ENCODE data around the gene PLCB2. TPM values are rescaled to one million over a fixed set of nuclear protein-coding genes. Genes with fewer than 3 reads are reported as not detected.
A peak's percentile ranks its signal among the peaks of the same experiment; 100 is the strongest.

PLCB2 gene
- total and polyA plus RNA-seq, 9 of the 15 experiments (the other 6 are each of a cell fraction or from before 2014, with no cell fraction given) = 0.37 to 12.3 (median 8.0) TPM

GRCh38 chr15:40310001-40310959 lies 2.5 kb upstream of the PLCB2 start:
- H3K9ac ChIP-seq (ENCODE audit: insufficient read depth in 1 of 2, low read depth in 2 of 2, low read length in 2 of 2) = no peak overlapping the region
- CTCF ChIA-PET (ENCODE audit: low intra/inter-chr PET ratio) = interaction anchor here (0.7 to 5.2 kb wide), 5 partner anchors 11 to 524 kb away, joined by 3 to 87 read pairs (median 7); partner anchors contain the start of gene ANKRD63
- DNase-seq (ENCODE audit: extremely low read depth in 1 of 4, low spot score in 3 of 4) (peak; percentile 79 to 80 (median 80)), FAIRE-seq (peak; percentile 61), ATAC-seq (peak; percentile 83)
- H3K4me2 ChIP-seq (ENCODE audit: insufficient read depth, low read length) = no peak overlapping the region
- peaks cover 0 to 25% of the 10 kb centered on the region in 2 experiments; a peak in 3 of 5 replicates for H3K27me3 ChIP-seq (ENCODE audit: control insufficient read depth in 2 of 2, insufficient read depth in 2 of 2, low read length in 2 of 2)
- no peak overlapping the region for H3K27ac ChIP-seq (ENCODE audit: extremely low read depth, low read depth, low read length)
- H3K36me3 ChIP-seq (ENCODE audit: control insufficient read depth, insufficient read depth, low read length) = no peaks in the 10 kb centered on the region
- no TSS peak for BruUV-seq (replicated peaks)
- no peaks in the 10 kb centered on the region for H3K79me2 ChIP-seq (ENCODE audit: control insufficient read depth, insufficient read depth, low read length)
- H4K20me1 ChIP-seq (replicated peaks; ENCODE audit: control insufficient read depth, insufficient read depth, low read length) = no peaks in the 10 kb centered on the region
- H3K4me1 ChIP-seq (replicated peaks in 1 of 2; ENCODE audit: control insufficient read depth in 2 of 2, insufficient read depth in 2 of 2, low read length in 2 of 2) = peaks cover 22 to 34% of the 10 kb centered on the region in 2 experiments
- no peaks in the 10 kb centered on the region for H3K9me3 ChIP-seq (replicated peaks; ENCODE audit: control insufficient read depth, insufficient read depth, low read depth, low read length)
- H3K4me3 ChIP-seq = no peak overlapping the region
- H3K9me1 ChIP-seq (ENCODE audit: control insufficient read depth, insufficient read depth, low read length) = no peaks in the 10 kb centered on the region
- intact Hi-C loops (cut with micrococcal nuclease) = loop anchor here (1.0 kb wide), 1 partner anchor 31 kb away; no protein-coding TSS in a partner anchor
- POLR2A ChIA-PET = interaction anchor here (0.7 to 2.0 kb wide), 4 partner anchors 9 to 15 kb away, joined by 3 to 10 read pairs (median 4); partner anchors contain the start of gene INAFM2
- in situ Hi-C loops (cut with MboI) = loop anchor here (5.0 kb wide), 1 partner anchor 33 kb away; no protein-coding TSS in a partner anchor
- WGBS (ENCODE audit: insufficient coverage, low coverage, missing lambda C conversion rate) = 3% methylated on average over 4 of the region's 4 CpGs
- H2AFZ ChIP-seq (ENCODE audit: low read depth, low read length) = no peak overlapping the region
- TF ChIP-seq ZKSCAN8 (CRISPR knock-in tag; IDR thresholded peaks at IDR 0.05) (no peak), HES1 (IDR thresholded peaks at IDR 0.05; ENCODE audit: low read depth) (no peak), ZNF780A (CRISPR knock-in tag; IDR thresholded peaks at IDR 0.05) (no peak), NCOR1 (IDR thresholded peaks at IDR 0.05) (no peak), BDP1 (IDR thresholded peaks at IDR 0.05; ENCODE audit: insufficient read depth, insufficient read length) (no peak), KLF6 (CRISPR knock-in tag; IDR thresholded peaks at IDR 0.05; ENCODE audit: borderline replicate concordance) (no peak), TCF3 (CRISPR knock-in tag; IDR thresholded peaks at IDR 0.05) (no peak), NONO (IDR thresholded peaks at IDR 0.05; ENCODE audit: low read depth in 2 of 2, low read length in 1 of 2) (no peak), NCOA6 (IDR thresholded peaks at IDR 0.05) (no peak), HSF4 (CRISPR knock-in tag; IDR thresholded peaks at IDR 0.05; ENCODE audit: borderline replicate concordance) (no peak), VEZF1 (CRISPR knock-in tag; IDR thresholded peaks at IDR 0.05) (peak; percentile 55), ESRRA (IDR thresholded peaks at IDR 0.05; ENCODE audit: borderline replicate concordance, low read depth) (peak; percentile 20; the same call in 1 of the 2 replicates), ZNF263 (CRISPR knock-in tag; IDR thresholded peaks at IDR 0.05; ENCODE audit: borderline replicate concordance) (no peak; the same call in 1 of the 2 replicates), ADNP (tag; IDR thresholded peaks at IDR 0.05) (peak; percentile 90), ZNF3 (CRISPR knock-in tag; IDR thresholded peaks at IDR 0.05) (no peak), HMG20B (CRISPR knock-in tag; IDR thresholded peaks at IDR 0.05) (no peak)
- TF ChIP-seq, protein P1, sequence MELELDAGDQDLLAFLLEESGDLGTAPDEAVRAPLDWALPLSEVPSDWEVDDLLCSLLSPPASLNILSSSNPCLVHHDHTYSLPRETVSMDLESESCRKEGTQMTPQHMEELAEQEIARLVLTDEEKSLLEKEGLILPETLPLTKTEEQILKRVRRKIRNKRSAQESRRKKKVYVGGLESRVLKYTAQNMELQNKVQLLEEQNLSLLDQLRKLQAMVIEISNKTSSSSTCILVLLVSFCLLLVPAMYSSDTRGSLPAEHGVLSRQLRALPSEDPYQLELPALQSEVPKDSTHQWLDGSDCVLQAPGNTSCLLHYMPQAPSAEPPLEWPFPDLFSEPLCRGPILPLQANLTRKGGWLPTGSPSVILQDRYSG (tag; conservative IDR thresholded peaks at IDR 0.05; ENCODE audit: low read depth) = no peak
